GM23338 (cell line): ENCODE measurements around the gene TNS1. TPM values are rescaled to one million over a fixed set of nuclear protein-coding genes. Genes with fewer than 3 reads are reported as not detected.
A peak's percentile ranks its signal among the peaks of the same experiment; 100 is the strongest.

Experiments
- ATAC-seq: fragments of 200-7000 bp; cut with Tn5 transposase; 3 replicates; pipeline ENCODE4 v1.9.1; 2020
- DNase-seq: peaks from one replicate; pipeline ENCODE4 v3.0.0-alpha.2; 2015; ENCODE audit warnings: low spot score
- H2AFZ ChIP-seq: fragments of 200-600 bp; sonication (generic); 2 replicates; pipeline ENCODE4 v1.8.0; 2016; ENCODE audit warnings: antibody characterized with exemption, mild to moderate bottlenecking, moderate library complexity
- H3F3A ChIP-seq: fragments of 200-600 bp; sonication (generic); replicated peaks from 2 replicates; pipeline ENCODE4 v1.8.0; 2017; ENCODE audit warnings: antibody characterized with exemption, mixed run types, low read depth
- H3K27ac ChIP-seq: fragments of 200-600 bp; sonication (generic); 2 replicates; pipeline ENCODE4 v1.6.1; 2016; ENCODE audit warnings: low read depth
- H3K27me3 ChIP-seq: fragments of 200-600 bp; sonication (generic); 2 replicates; pipeline ENCODE4 v1.8.0; 2016; ENCODE audit warnings: mild to moderate bottlenecking, mixed run types, moderate library complexity; ENCODE audit not compliant: insufficient read depth
- H3K36me3 ChIP-seq: fragments of 200-600 bp; sonication (generic); 2 replicates; pipeline ENCODE4 v1.8.0; 2016; ENCODE audit warnings: mild to moderate bottlenecking; ENCODE audit not compliant: insufficient read depth
- H3K4me1 ChIP-seq: fragments of 200-600 bp; sonication (generic); 2 replicates; pipeline ENCODE4 v1.8.0; 2016; ENCODE audit warnings: mild to moderate bottlenecking, moderate library complexity; ENCODE audit not compliant: insufficient read depth
- H3K4me2 ChIP-seq: fragments of 200-600 bp; sonication (generic); 2 replicates; pipeline ENCODE4 v1.7.1; 2017; ENCODE audit warnings: mixed run types
- H3K4me3 ChIP-seq: fragments of 200-600 bp; sonication (generic); 2 replicates; pipeline ENCODE4 v1.6.1; 2016; ENCODE audit warnings: mixed run types
- H3K79me2 ChIP-seq: fragments of 200-600 bp; sonication (generic); replicated peaks from 2 replicates; pipeline ENCODE4 v1.8.0; 2017; ENCODE audit warnings: mild to moderate bottlenecking; ENCODE audit not compliant: insufficient read depth
- H3K9me2 ChIP-seq: fragments of 200-600 bp; sonication (generic); 2 replicates; pipeline ENCODE4 v1.8.0; 2017; ENCODE audit not compliant: insufficient read depth
- H4K20me1 ChIP-seq: fragments of 200-600 bp; sonication (generic); replicated peaks from 2 replicates; pipeline ENCODE4 v1.8.0; 2017; ENCODE audit warnings: mild to moderate bottlenecking; ENCODE audit not compliant: insufficient read depth
- H3K27ac Mint-ChIP-seq: 2 replicates; pipeline ENCODE4 v1.8.0; 2020; ENCODE audit warnings: inconsistent platforms, mild to moderate bottlenecking, moderate library complexity, mixed read lengths
- H3K27me3 Mint-ChIP-seq: 3 replicates; pipeline ENCODE4 v1.8.0; 2022; ENCODE audit warnings: low read depth, mild to moderate bottlenecking, moderate library complexity, mixed read lengths, inconsistent platforms; ENCODE audit not compliant: insufficient read depth, poor library complexity
- H3K36me3 Mint-ChIP-seq: 3 replicates; pipeline ENCODE4 v1.8.0; 2021; ENCODE audit warnings: low read depth, mild to moderate bottlenecking, inconsistent platforms, moderate library complexity, mixed read lengths
- H3K4me1 Mint-ChIP-seq: 3 replicates; pipeline ENCODE4 v1.8.0; 2020; ENCODE audit warnings: mild to moderate bottlenecking, inconsistent platforms, mixed read lengths
- H3K4me3 Mint-ChIP-seq: 3 replicates; pipeline ENCODE4 v1.8.0; 2021; ENCODE audit warnings: moderate library complexity, mild to moderate bottlenecking, inconsistent platforms, mixed read lengths
- H3K9me3 Mint-ChIP-seq: 3 replicates; pipeline ENCODE4 v1.8.0; 2020; ENCODE audit warnings: moderate library complexity, mild to moderate bottlenecking, inconsistent platforms, mixed read lengths
- CREB1 ChIP-seq: fragments of 250-450 bp; sonication (Bioruptor Pico); IDR thresholded peaks from 2 replicates; pipeline ENCODE4 v1.5.0; 2020; ENCODE audit warnings: low read depth, mild to moderate bottlenecking, moderate library complexity
- JUNB ChIP-seq: IDR thresholded peaks from one replicate; pipeline ENCODE4 v1.6.1; 2016; ENCODE audit warnings: antibody characterized with exemption; ENCODE audit not compliant: unreplicated experiment
- NANOG ChIP-seq: IDR thresholded peaks from 2 replicates; pipeline ENCODE4 v1.6.1; 2016; ENCODE audit warnings: antibody characterized with exemption, borderline replicate concordance
- STAT1 ChIP-seq: IDR thresholded peaks from one replicate; pipeline ENCODE4 v1.6.1; 2016; ENCODE audit warnings: antibody characterized with exemption; ENCODE audit not compliant: unreplicated experiment
- ZNF331 ChIP-seq: fragments of 250-450 bp; sonication (Bioruptor Pico); IDR thresholded peaks from 2 replicates; pipeline ENCODE4 v1.5.0; 2020; ENCODE audit warnings: low read depth, mild to moderate bottlenecking, moderate library complexity
- polyA plus RNA-seq: library from polyadenylated mRNA; unstranded; fragments of >200 nt; fragmentation: Nextera tagmentation; extraction: Ambion mirVana; gene quantifications from 2 replicates; pipeline ENCODE4 v1.2.1, GENCODE V29; 2016
- total RNA-seq: library from RNA; depleted of rRNA; stranded (reverse); fragments of >200 nt; shearing (Covaris generic); gene quantifications from 2 replicates; pipeline ENCODE4 v1.2.3, GENCODE V29; 2014
- TF ChIP-seq, protein P1 (sequence below), 2 experiments: fragments of 200-600 bp in 1 of 2; sonication (generic) in 1 of 2; conservative IDR thresholded peaks; 2 replicates each; pipeline versions ENCODE4 v1.5.1 to v1.6.1; 2016 to 2017; ENCODE audit warnings: antibody characterized with exemption in 2 of 2, low read depth in 2 of 2, mild to moderate bottlenecking in 2 of 2, moderate library complexity in 1 of 2
- TF ChIP-seq, protein P2 (sequence below): IDR thresholded peaks from one replicate; pipeline ENCODE4 v1.6.1; 2018; ENCODE audit warnings: antibody characterized with exemption; ENCODE audit not compliant: unreplicated experiment
- TF ChIP-seq, protein P3 (sequence below): IDR thresholded peaks from 2 replicates; pipeline ENCODE4 v1.6.1; 2016; ENCODE audit warnings: antibody characterized with exemption
- TF ChIP-seq, protein P4 (sequence below): fragments of 250-450 bp; sonication (Bioruptor Pico); IDR thresholded peaks from 2 replicates; pipeline ENCODE4 v1.5.0; 2020; ENCODE audit warnings: mild to moderate bottlenecking, moderate library complexity

Gene TNS1
- total and polyA plus RNA-seq, 2 experiments from 2014 or later: 2.0 to 7.4 TPM

DNA sequence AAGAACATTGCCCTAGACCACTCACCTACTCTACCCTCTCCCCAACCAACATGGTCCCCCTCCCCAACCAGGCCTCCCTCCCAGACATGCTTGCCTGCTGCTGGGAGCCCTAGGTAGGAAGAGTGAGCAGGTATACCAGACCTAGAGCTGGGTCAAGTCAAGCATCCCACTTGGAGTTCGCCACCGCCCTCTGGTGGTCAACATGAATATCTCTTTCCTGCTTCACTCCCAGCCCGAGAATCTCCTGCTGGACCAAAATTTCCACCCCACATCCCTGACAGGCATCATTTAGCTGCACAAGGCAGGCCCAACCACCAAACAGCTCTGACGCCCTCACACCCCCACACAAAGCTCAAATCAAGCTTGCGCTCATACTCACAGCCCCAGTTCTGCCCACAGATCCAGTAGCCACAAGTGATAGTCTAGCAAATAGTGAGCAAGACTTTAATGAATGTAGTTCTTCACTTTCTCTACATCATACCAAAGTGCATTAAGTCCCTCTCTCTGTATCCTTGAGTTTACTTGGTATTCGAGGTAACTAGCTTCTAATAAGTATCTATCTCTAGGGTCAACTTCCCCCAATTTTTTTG is 116.0 kb downstream of the TNS1 start:
- Histone ChIP-seq H3K79me2 (no peaks in the 10 kb centered on the region), H3F3A (no peaks in the 10 kb centered on the region), H3K4me3 (no peak overlapping the region), H3K36me3 (no peaks in the 10 kb centered on the region), H3K9me2 (no peaks in the 10 kb centered on the region), H3K27ac (no peak overlapping the region), H3K27me3 (no peaks in the 10 kb centered on the region), H4K20me1 (no peaks in the 10 kb centered on the region), H2AFZ (no peak overlapping the region), H3K4me1 (no peaks in the 10 kb centered on the region), H3K4me2 (no peak overlapping the region)
- ATAC-seq (peak; percentile 97), DNase-seq (peak; percentile 93)
- Mint-ChIP-seq H3K4me3 (no peak overlapping the region), H3K36me3 (no peaks in the 10 kb centered on the region), H3K27ac (no peak overlapping the region), H3K4me1 (no peaks in the 10 kb centered on the region), H3K9me3 (no peaks in the 10 kb centered on the region), H3K27me3 (peaks cover 10% of the 10 kb centered on the region)
- TF ChIP-seq, protein P1, sequence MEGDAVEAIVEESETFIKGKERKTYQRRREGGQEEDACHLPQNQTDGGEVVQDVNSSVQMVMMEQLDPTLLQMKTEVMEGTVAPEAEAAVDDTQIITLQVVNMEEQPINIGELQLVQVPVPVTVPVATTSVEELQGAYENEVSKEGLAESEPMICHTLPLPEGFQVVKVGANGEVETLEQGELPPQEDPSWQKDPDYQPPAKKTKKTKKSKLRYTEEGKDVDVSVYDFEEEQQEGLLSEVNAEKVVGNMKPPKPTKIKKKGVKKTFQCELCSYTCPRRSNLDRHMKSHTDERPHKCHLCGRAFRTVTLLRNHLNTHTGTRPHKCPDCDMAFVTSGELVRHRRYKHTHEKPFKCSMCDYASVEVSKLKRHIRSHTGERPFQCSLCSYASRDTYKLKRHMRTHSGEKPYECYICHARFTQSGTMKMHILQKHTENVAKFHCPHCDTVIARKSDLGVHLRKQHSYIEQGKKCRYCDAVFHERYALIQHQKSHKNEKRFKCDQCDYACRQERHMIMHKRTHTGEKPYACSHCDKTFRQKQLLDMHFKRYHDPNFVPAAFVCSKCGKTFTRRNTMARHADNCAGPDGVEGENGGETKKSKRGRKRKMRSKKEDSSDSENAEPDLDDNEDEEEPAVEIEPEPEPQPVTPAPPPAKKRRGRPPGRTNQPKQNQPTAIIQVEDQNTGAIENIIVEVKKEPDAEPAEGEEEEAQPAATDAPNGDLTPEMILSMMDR (conservative IDR thresholded peaks at IDR 0.05; ENCODE audit: low read depth in 2 of 2): peak; percentile 68 to 92
- TF ChIP-seq CREB1 (CRISPR knock-in tag): no peak

GRCh38 chr2:217886091-217886490 is 116.7 kb downstream of the TNS1 start:
- no peaks in the 10 kb centered on the region for H3K9me3 Mint-ChIP-seq
- no peak overlapping the region for H3K4me3 Mint-ChIP-seq
- H3K79me2 ChIP-seq: no peaks in the 10 kb centered on the region
- H3K9me2 ChIP-seq: no peaks in the 10 kb centered on the region
- no peak overlapping the region for H3K4me2 ChIP-seq
- H3K27ac ChIP-seq: no peak overlapping the region
- H3K4me3 ChIP-seq: no peak overlapping the region
- DNase-seq (no peak), ATAC-seq (no peak)
- H3K4me1 ChIP-seq: no peaks in the 10 kb centered on the region
- no peak overlapping the region for H2AFZ ChIP-seq
- no peaks in the 10 kb centered on the region for H3K4me1 Mint-ChIP-seq
- H3K36me3 Mint-ChIP-seq: no peaks in the 10 kb centered on the region
- H4K20me1 ChIP-seq: no peaks in the 10 kb centered on the region
- no peaks in the 10 kb centered on the region for H3F3A ChIP-seq
- no peaks in the 10 kb centered on the region for H3K36me3 ChIP-seq
- H3K27ac Mint-ChIP-seq: no peak overlapping the region
- H3K27me3 ChIP-seq: no peaks in the 10 kb centered on the region
- H3K27me3 Mint-ChIP-seq: peaks cover 11% of the 10 kb centered on the region
- TF ChIP-seq, protein P2, sequence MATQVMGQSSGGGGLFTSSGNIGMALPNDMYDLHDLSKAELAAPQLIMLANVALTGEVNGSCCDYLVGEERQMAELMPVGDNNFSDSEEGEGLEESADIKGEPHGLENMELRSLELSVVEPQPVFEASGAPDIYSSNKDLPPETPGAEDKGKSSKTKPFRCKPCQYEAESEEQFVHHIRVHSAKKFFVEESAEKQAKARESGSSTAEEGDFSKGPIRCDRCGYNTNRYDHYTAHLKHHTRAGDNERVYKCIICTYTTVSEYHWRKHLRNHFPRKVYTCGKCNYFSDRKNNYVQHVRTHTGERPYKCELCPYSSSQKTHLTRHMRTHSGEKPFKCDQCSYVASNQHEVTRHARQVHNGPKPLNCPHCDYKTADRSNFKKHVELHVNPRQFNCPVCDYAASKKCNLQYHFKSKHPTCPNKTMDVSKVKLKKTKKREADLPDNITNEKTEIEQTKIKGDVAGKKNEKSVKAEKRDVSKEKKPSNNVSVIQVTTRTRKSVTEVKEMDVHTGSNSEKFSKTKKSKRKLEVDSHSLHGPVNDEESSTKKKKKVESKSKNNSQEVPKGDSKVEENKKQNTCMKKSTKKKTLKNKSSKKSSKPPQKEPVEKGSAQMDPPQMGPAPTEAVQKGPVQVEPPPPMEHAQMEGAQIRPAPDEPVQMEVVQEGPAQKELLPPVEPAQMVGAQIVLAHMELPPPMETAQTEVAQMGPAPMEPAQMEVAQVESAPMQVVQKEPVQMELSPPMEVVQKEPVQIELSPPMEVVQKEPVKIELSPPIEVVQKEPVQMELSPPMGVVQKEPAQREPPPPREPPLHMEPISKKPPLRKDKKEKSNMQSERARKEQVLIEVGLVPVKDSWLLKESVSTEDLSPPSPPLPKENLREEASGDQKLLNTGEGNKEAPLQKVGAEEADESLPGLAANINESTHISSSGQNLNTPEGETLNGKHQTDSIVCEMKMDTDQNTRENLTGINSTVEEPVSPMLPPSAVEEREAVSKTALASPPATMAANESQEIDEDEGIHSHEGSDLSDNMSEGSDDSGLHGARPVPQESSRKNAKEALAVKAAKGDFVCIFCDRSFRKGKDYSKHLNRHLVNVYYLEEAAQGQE: no peak
- TF ChIP-seq JUNB: no peak
- no peak for TF ChIP-seq STAT1
- TF ChIP-seq, protein P3, sequence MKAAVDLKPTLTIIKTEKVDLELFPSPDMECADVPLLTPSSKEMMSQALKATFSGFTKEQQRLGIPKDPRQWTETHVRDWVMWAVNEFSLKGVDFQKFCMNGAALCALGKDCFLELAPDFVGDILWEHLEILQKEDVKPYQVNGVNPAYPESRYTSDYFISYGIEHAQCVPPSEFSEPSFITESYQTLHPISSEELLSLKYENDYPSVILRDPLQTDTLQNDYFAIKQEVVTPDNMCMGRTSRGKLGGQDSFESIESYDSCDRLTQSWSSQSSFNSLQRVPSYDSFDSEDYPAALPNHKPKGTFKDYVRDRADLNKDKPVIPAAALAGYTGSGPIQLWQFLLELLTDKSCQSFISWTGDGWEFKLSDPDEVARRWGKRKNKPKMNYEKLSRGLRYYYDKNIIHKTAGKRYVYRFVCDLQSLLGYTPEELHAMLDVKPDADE: no peak
- no peak for TF ChIP-seq ZNF331
- TF ChIP-seq, protein P4, sequence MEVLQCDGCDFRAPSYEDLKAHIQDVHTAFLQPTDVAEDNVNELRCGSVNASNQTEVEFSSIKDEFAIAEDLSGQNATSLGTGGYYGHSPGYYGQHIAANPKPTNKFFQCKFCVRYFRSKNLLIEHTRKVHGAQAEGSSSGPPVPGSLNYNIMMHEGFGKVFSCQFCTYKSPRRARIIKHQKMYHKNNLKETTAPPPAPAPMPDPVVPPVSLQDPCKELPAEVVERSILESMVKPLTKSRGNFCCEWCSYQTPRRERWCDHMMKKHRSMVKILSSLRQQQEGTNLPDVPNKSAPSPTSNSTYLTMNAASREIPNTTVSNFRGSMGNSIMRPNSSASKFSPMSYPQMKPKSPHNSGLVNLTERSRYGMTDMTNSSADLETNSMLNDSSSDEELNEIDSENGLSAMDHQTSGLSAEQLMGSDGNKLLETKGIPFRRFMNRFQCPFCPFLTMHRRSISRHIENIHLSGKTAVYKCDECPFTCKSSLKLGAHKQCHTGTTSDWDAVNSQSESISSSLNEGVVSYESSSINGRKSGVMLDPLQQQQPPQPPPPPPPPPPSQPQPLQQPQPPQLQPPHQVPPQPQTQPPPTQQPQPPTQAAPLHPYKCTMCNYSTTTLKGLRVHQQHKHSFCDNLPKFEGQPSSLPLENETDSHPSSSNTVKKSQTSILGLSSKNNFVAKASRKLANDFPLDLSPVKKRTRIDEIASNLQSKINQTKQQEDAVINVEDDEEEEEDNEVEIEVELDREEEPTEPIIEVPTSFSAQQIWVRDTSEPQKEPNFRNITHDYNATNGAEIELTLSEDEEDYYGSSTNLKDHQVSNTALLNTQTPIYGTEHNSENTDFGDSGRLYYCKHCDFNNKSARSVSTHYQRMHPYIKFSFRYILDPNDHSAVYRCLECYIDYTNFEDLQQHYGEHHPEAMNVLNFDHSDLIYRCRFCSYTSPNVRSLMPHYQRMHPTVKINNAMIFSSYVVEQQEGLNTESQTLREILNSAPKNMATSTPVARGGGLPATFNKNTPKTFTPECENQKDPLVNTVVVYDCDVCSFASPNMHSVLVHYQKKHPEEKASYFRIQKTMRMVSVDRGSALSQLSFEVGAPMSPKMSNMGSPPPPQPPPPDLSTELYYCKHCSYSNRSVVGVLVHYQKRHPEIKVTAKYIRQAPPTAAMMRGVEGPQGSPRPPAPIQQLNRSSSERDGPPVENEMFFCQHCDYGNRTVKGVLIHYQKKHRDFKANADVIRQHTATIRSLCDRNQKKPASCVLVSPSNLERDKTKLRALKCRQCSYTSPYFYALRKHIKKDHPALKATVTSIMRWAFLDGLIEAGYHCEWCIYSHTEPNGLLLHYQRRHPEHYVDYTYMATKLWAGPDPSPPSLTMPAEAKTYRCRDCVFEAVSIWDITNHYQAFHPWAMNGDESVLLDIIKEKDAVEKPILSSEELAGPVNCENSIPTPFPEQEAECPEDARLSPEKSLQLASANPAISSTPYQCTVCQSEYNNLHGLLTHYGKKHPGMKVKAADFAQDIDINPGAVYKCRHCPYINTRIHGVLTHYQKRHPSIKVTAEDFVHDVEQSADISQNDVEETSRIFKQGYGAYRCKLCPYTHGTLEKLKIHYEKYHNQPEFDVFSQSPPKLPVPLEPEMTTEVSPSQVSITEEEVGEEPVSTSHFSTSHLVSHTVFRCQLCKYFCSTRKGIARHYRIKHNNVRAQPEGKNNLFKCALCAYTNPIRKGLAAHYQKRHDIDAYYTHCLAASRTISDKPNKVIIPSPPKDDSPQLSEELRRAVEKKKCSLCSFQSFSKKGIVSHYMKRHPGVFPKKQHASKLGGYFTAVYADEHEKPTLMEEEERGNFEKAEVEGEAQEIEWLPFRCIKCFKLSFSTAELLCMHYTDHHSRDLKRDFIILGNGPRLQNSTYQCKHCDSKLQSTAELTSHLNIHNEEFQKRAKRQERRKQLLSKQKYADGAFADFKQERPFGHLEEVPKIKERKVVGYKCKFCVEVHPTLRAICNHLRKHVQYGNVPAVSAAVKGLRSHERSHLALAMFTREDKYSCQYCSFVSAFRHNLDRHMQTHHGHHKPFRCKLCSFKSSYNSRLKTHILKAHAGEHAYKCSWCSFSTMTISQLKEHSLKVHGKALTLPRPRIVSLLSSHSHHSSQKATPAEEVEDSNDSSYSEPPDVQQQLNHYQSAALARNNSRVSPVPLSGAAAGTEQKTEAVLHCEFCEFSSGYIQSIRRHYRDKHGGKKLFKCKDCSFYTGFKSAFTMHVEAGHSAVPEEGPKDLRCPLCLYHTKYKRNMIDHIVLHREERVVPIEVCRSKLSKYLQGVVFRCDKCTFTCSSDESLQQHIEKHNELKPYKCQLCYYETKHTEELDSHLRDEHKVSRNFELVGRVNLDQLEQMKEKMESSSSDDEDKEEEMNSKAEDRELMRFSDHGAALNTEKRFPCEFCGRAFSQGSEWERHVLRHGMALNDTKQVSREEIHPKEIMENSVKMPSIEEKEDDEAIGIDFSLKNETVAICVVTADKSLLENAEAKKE (CRISPR knock-in tag): no peak
- no peak for TF ChIP-seq CREB1 (CRISPR knock-in tag)
- no peak for TF ChIP-seq NANOG
